SK-N-SH treated with all-trans-retinoic acid at 6 μM for 48 hours (cell line): ENCODE data around the gene CERS5.

Experiments used
- ATAC-seq: fragments of 200-7000 bp; cut with Tn5 transposase; 3 replicates; pipeline ENCODE4 v1.9.1; 2020; ENCODE audit warnings: mild to moderate bottlenecking, moderate library complexity
- ARNTL ChIP-seq: fragments of 450-650 bp; formaldehyde crosslinking; IDR thresholded peaks from 2 replicates; pipeline ENCODE4 v1.5.0; 2020; ENCODE audit warnings: low read depth, mild to moderate bottlenecking, moderate library complexity, borderline replicate concordance
- BACH2 ChIP-seq: fragments of 250-450 bp; sonication (Bioruptor Pico); IDR thresholded peaks from 2 replicates; pipeline ENCODE4 v1.9.0; 2021; ENCODE audit warnings: mild to moderate bottlenecking, borderline replicate concordance
- CSDC2 ChIP-seq: fragments of 250-450 bp; sonication (Bioruptor Pico); IDR thresholded peaks from 2 replicates; pipeline ENCODE4 v1.5.0; 2020; ENCODE audit warnings: mild to moderate bottlenecking, moderate library complexity
- ESRRG ChIP-seq: fragments of 250-450 bp; sonication (Bioruptor Pico); IDR thresholded peaks from 2 replicates; pipeline ENCODE4 v1.6.1; 2021; ENCODE audit warnings: mild to moderate bottlenecking
- GLIS3 ChIP-seq: fragments of 250-450 bp; sonication (Bioruptor Pico); IDR thresholded peaks from 2 replicates; pipeline ENCODE4 v1.5.0; 2020; ENCODE audit warnings: mild to moderate bottlenecking, moderate library complexity
- ISL1 ChIP-seq: fragments of 250-450 bp; sonication (Bioruptor Pico); IDR thresholded peaks from 2 replicates; pipeline ENCODE4 v2.1.2; 2022; ENCODE audit warnings: mild to moderate bottlenecking, moderate library complexity
- OSR1 ChIP-seq: fragments of 250-450 bp; sonication (Bioruptor Pico); IDR thresholded peaks from 2 replicates; pipeline ENCODE4 v1.8.0; 2022; ENCODE audit warnings: moderate library complexity, mild to moderate bottlenecking, inconsistent platforms
- PPARA ChIP-seq: fragments of 250-450 bp; sonication (Bioruptor Pico); IDR thresholded peaks from 2 replicates; pipeline ENCODE4 v1.5.0; 2020; ENCODE audit warnings: mild to moderate bottlenecking, borderline replicate concordance
- RARB ChIP-seq: fragments of 250-450 bp; sonication (Bioruptor Pico); IDR thresholded peaks from 2 replicates; pipeline ENCODE4 v1.8.0; 2021; ENCODE audit warnings: mild to moderate bottlenecking, moderate library complexity
- SNAI2 ChIP-seq: fragments of 250-450 bp; sonication (Bioruptor Pico); IDR thresholded peaks from 2 replicates; pipeline ENCODE4 v1.5.0; 2020; ENCODE audit warnings: mild to moderate bottlenecking, moderate library complexity
- TCF4 ChIP-seq: fragments of 250-450 bp; sonication (Bioruptor Pico); IDR thresholded peaks from 2 replicates; pipeline ENCODE4 v1.8.0; 2021; ENCODE audit warnings: mild to moderate bottlenecking, moderate library complexity, borderline replicate concordance
- TOX ChIP-seq: fragments of 250-450 bp; sonication (Bioruptor Pico); IDR thresholded peaks from 2 replicates; pipeline ENCODE4 v1.8.0; 2021; ENCODE audit warnings: mild to moderate bottlenecking, moderate library complexity, borderline replicate concordance
- ZC3H10 ChIP-seq: fragments of 250-450 bp; sonication (Bioruptor Pico); IDR thresholded peaks from 2 replicates; pipeline ENCODE4 v1.5.1; 2021; ENCODE audit warnings: mild to moderate bottlenecking, moderate library complexity
- ZFP3 ChIP-seq: fragments of 250-450 bp; sonication (Bioruptor Pico); IDR thresholded peaks from 2 replicates; pipeline ENCODE4 v1.5.0; 2020; ENCODE audit warnings: mild to moderate bottlenecking, moderate library complexity
- ZFP30 ChIP-seq: fragments of 450-650 bp; formaldehyde crosslinking; IDR thresholded peaks from 2 replicates; pipeline ENCODE4 v1.5.0; 2022; ENCODE audit warnings: mild to moderate bottlenecking, moderate library complexity
- ZNF565 ChIP-seq: fragments of 450-650 bp; formaldehyde crosslinking; conservative IDR thresholded peaks from 2 replicates; pipeline ENCODE4 v1.5.0; 2020; ENCODE audit warnings: low read depth, mild to moderate bottlenecking, moderate library complexity
- TF ChIP-seq, protein P1 (sequence below): fragments of 250-450 bp; sonication (Bioruptor Pico); IDR thresholded peaks from 2 replicates; pipeline ENCODE4 v1.8.0; 2021; ENCODE audit warnings: low read depth, mild to moderate bottlenecking, moderate library complexity, borderline replicate concordance
- TF ChIP-seq, protein P2 (sequence below): fragments of 250-450 bp; sonication (Bioruptor Pico); IDR thresholded peaks from 2 replicates; pipeline ENCODE4 v1.5.0; 2020; ENCODE audit warnings: mild to moderate bottlenecking, moderate library complexity
- TF ChIP-seq, protein P3 (sequence below): fragments of 250-450 bp; sonication (Bioruptor Pico); IDR thresholded peaks from 2 replicates; pipeline ENCODE4 v1.5.1; 2020; ENCODE audit warnings: low read depth, mild to moderate bottlenecking, moderate library complexity
- TF ChIP-seq, protein P4 (sequence below): fragments of 250-450 bp; sonication (Bioruptor Pico); IDR thresholded peaks from 2 replicates; pipeline ENCODE4 v1.5.1; 2021; ENCODE audit warnings: mild to moderate bottlenecking, moderate library complexity

CERS5 gene

DNA sequence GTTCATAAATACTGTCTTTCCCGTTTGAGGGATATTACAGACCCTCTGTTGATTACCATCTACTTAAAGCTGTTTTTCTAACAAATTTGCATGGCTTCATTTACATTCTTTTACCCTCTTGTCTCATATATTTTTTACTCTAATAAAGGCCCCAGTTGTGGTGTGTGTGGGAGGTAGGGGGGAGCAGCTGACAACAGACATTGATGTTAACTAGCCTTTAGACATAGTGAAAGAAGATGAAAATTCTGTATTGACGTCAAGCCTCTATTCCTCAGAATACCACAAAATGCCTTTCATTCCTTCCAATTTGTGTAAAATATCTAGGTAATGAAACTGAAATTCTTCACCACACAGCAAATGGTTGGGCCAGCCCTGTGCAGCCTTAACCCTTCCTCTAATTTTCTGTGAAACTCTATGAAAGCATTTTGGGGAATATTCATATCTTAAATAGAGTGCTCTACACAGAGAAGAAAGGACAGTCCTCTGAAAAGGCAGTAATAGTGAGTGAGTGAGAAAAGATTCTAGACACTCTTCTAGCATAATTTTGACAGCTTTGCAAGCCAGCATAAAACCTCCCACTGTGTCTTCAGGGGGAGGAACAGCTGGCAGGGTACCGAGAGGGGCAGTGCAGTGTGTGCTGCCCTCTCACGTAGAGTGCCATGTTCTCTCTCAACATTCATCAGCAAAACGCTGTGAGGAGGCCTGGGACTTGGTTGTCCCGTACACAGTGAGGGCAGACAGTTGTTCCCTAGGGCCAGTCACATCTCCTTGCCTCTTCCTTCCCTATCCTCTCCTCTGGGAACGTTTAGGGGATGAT lies 20.1 kb upstream of the CERS5 start:
- TF ChIP-seq TOX (peak; percentile 59; the same call in 1 of the 2 replicates), ISL1 (peak; percentile 84), ESRRG (CRISPR knock-in tag) (no peak), ZFP3 (CRISPR knock-in tag) (no peak), CSDC2 (CRISPR knock-in tag) (peak; percentile 80; the same call in 1 of the 2 replicates), ZFP30 (CRISPR knock-in tag) (no peak), SNAI2 (peak; percentile 14; the same call in 1 of the 2 replicates), GLIS3 (CRISPR knock-in tag) (no peak), ZC3H10 (CRISPR knock-in tag) (no peak)
- TF ChIP-seq, protein P1, sequence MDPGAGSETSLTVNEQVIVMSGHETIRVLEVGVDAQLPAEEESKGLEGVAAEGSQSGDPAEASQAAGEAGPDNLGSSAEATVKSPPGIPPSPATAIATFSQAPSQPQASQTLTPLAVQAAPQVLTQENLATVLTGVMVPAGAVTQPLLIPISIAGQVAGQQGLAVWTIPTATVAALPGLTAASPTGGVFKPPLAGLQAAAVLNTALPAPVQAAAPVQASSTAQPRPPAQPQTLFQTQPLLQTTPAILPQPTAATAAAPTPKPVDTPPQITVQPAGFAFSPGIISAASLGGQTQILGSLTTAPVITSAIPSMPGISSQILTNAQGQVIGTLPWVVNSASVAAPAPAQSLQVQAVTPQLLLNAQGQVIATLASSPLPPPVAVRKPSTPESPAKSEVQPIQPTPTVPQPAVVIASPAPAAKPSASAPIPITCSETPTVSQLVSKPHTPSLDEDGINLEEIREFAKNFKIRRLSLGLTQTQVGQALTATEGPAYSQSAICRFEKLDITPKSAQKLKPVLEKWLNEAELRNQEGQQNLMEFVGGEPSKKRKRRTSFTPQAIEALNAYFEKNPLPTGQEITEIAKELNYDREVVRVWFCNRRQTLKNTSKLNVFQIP (CRISPR knock-in tag), result no peak
- TF ChIP-seq, protein P2, sequence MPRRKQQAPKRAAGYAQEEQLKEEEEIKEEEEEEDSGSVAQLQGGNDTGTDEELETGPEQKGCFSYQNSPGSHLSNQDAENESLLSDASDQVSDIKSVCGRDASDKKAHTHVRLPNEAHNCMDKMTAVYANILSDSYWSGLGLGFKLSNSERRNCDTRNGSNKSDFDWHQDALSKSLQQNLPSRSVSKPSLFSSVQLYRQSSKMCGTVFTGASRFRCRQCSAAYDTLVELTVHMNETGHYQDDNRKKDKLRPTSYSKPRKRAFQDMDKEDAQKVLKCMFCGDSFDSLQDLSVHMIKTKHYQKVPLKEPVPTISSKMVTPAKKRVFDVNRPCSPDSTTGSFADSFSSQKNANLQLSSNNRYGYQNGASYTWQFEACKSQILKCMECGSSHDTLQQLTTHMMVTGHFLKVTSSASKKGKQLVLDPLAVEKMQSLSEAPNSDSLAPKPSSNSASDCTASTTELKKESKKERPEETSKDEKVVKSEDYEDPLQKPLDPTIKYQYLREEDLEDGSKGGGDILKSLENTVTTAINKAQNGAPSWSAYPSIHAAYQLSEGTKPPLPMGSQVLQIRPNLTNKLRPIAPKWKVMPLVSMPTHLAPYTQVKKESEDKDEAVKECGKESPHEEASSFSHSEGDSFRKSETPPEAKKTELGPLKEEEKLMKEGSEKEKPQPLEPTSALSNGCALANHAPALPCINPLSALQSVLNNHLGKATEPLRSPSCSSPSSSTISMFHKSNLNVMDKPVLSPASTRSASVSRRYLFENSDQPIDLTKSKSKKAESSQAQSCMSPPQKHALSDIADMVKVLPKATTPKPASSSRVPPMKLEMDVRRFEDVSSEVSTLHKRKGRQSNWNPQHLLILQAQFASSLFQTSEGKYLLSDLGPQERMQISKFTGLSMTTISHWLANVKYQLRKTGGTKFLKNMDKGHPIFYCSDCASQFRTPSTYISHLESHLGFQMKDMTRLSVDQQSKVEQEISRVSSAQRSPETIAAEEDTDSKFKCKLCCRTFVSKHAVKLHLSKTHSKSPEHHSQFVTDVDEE (CRISPR knock-in tag), result no peak
- TF ChIP-seq, protein P3, sequence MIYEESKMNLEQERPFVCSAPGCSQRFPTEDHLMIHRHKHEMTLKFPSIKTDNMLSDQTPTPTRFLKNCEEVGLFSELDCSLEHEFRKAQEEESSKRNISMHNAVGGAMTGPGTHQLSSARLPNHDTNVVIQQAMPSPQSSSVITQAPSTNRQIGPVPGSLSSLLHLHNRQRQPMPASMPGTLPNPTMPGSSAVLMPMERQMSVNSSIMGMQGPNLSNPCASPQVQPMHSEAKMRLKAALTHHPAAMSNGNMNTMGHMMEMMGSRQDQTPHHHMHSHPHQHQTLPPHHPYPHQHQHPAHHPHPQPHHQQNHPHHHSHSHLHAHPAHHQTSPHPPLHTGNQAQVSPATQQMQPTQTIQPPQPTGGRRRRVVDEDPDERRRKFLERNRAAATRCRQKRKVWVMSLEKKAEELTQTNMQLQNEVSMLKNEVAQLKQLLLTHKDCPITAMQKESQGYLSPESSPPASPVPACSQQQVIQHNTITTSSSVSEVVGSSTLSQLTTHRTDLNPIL (CRISPR knock-in tag), result peak; percentile 58

DNA sequence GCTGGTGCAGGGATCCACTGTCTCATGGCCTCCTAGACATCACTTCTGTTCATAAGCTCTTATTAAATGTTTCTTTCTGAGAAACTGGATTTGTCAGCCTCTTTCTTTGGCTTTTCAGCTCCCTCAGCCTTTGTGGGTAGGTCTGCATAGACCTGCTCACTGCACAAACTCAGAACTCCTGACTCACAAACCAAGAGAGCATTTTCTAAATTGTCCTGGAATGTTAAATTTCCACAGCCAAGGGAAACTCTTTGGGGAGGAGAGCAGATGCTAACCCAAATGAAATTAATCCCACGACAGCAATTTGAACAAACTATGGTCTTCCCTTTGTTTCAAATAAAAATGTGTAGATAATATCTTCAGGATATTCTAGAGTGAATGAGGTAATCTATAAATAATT lies 19.5 kb upstream of the CERS5 start:
- TF ChIP-seq, protein P4, sequence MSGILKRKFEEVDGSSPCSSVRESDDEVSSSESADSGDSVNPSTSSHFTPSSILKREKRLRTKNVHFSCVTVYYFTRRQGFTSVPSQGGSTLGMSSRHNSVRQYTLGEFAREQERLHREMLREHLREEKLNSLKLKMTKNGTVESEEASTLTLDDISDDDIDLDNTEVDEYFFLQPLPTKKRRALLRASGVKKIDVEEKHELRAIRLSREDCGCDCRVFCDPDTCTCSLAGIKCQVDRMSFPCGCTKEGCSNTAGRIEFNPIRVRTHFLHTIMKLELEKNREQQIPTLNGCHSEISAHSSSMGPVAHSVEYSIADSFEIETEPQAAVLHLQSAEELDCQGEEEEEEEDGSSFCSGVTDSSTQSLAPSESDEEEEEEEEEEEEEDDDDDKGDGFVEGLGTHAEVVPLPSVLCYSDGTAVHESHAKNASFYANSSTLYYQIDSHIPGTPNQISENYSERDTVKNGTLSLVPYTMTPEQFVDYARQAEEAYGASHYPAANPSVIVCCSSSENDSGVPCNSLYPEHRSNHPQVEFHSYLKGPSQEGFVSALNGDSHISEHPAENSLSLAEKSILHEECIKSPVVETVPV, result no peak
- TF ChIP-seq TOX (no peak), CSDC2 (CRISPR knock-in tag) (no peak), BACH2 (CRISPR knock-in tag) (no peak), OSR1 (no peak), RARB (CRISPR knock-in tag) (no peak), ZFP3 (CRISPR knock-in tag) (no peak), PPARA (CRISPR knock-in tag) (no peak), ZFP30 (CRISPR knock-in tag) (no peak), TCF4 (CRISPR knock-in tag) (no peak)
- TF ChIP-seq, protein P3 (CRISPR knock-in tag), result no peak
- ATAC-seq, result peak; percentile 30

More for the DNA sequence above, 20.1 kb upstream of the CERS5 start:
- ATAC-seq, result peak; percentile 83

DNA sequence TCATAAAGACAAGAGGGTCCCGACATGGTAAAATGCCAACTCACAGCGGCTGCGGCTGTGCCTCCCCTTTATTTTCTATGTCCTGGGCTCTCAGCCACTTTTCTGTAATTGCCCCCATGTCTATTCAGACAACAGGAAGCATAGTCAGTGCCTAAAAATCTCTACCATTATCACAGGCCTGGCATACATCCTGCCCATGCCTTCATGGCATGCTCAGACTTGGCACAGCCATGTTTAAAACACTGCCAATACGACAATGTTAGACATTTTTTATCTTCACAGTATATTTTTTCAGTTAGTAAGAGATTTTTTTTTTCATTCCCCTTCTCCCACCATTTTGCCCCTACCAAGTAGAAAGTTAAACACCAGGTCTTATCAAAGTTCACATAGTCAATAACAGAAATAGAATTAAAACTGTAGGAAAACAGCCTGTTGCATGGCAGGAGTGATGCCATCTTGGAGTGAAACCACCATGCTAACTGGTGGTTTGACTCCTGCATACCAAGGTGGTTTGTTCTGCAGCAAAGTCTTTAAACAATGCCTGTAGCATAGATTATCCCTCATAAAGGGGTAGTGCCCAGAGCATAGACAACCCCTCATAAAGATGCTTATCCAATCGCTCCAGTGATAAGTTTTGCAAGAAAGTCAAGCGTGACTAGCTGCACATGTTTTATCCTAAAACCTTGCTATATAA lies 18.9 kb upstream of the CERS5 start:
- peak; percentile 51 for ATAC-seq
- no peak for TF ChIP-seq ARNTL
- TF ChIP-seq SNAI2, result peak; percentile 87
- TF ChIP-seq OSR1, result peak; percentile 92; the same call in 1 of the 2 replicates
- TF ChIP-seq RARB (CRISPR knock-in tag), result 0 out of 2 replicates have a peak, but pooled peaks have one; percentile 66
- TF ChIP-seq, protein P1 (CRISPR knock-in tag), result no peak
- TF ChIP-seq TCF4 (CRISPR knock-in tag), result 0 out of 2 replicates have a peak, but pooled peaks have one; percentile 27
- peak; percentile 69 for TF ChIP-seq ZFP3 (CRISPR knock-in tag)
- TF ChIP-seq, protein P2 (CRISPR knock-in tag), result no peak
- TF ChIP-seq ZC3H10 (CRISPR knock-in tag), result no peak
- TF ChIP-seq ZNF565 (CRISPR knock-in tag), result no peak
- peak; percentile 98 for TF ChIP-seq CSDC2 (CRISPR knock-in tag)
- TF ChIP-seq GLIS3 (CRISPR knock-in tag), result no peak
